Heart left ventricle (tissue), 16 donors: ENCODE data around the gene NAP1L4. TPM values are rescaled to one million over a fixed set of nuclear protein-coding genes. Genes with fewer than 3 reads are reported as not detected.

Experiments
- ATAC-seq, 4 donors: fragments of 200-7000 bp; cut with Tn5 transposase; one replicate each; pipeline ENCODE4 v1.9.1; 2020 to 2022; ENCODE audit warnings: moderate library complexity in 4 of 4, mild to moderate bottlenecking in 3 of 4, moderate number of reproducible peaks in 1 of 4
- DNase-seq, 5 donors: peaks; one replicate each; pipeline ENCODE4 v3.0.0-alpha.2; 2020
- H3K27ac ChIP-seq, 12 donors: fragments of 200-600 bp; sonication (generic) in 4 of 12; one replicate each; pipeline versions ENCODE4 v1.5.0 to v1.8.0; 2016 to 2022; ENCODE audit warnings: mild to moderate bottlenecking in 2 of 12
- H3K27me3 ChIP-seq, 9 donors: fragments of 200-600 bp; sonication (generic) in 2 of 9; one replicate each; pipeline versions ENCODE4 v1.5.1 to v1.8.0; 2016 to 2022; ENCODE audit warnings: mild to moderate bottlenecking in 3 of 9
- H3K36me3 ChIP-seq, 9 donors: fragments of 200-600 bp; sonication (generic) in 2 of 9; one replicate each; pipeline versions ENCODE4 v1.5.0 to v1.8.0; 2018 to 2022; ENCODE audit warnings: mild to moderate bottlenecking in 2 of 9
- H3K4me1 ChIP-seq, 12 donors: fragments of 200-600 bp; sonication (generic) in 4 of 12; one replicate each; pipeline versions ENCODE4 v1.5.0 to v1.8.0; 2016 to 2022; ENCODE audit warnings: mild to moderate bottlenecking in 3 of 12
- H3K4me3 ChIP-seq, 12 donors: fragments of 200-600 bp; sonication (generic) in 4 of 12; one replicate each; pipeline versions ENCODE4 v1.5.0 to v1.8.0; 2017 to 2022; ENCODE audit warnings: mild to moderate bottlenecking in 9 of 12, moderate library complexity in 4 of 12
- H3K9me3 ChIP-seq, 12 donors: fragments of 200-600 bp; sonication (generic) in 4 of 12; one replicate each; pipeline versions ENCODE4 v1.5.0 to v1.8.0; 2016 to 2022; ENCODE audit warnings: mild to moderate bottlenecking in 1 of 12
- POLR2A ChIP-seq, 2 donors: fragments of 450-650 bp; IDR thresholded peaks; one replicate each; pipeline ENCODE4 v1.6.1; 2017; ENCODE audit warnings: antibody characterized with exemption in 2 of 2, mild to moderate bottlenecking in 2 of 2, moderate library complexity in 2 of 2
- WGBS, 4 donors: extraction: QIAGEN DNeasy Blood & Tissue Kit in 2 of 4; methylation state at CpG; one replicate each; pipeline versions ENCODE4 v1.1.5 to v1.1.7; 2013 to 2018; 5-methylcytosine and 5-hydroxymethylcytosine counted together
- intact Hi-C, 10 donors: fragments of 100-400 bp; cut with DNase I; formaldehyde crosslinking; loops; one replicate each; pipeline versions ENCODE4 v1.11.1 to v1.14.2; 2022
- polyA plus RNA-seq, 2 donors: library from polyadenylated mRNA; stranded (reverse); fragments of 200-250 nt; gene quantifications; one replicate each; pipeline ENCODE4 v1.2.3, GENCODE V29; 2013
- total RNA-seq, 9 donors: library from RNA; depleted of rRNA in 2 of 9; stranded (reverse); fragments of >200 nt in 2 of 9; fragmentation: NEBNext Ultra II Directional in 3 of 9; extraction: Animal tissue kit (Norgen Biotek cat#: 25700) in 3 of 9; gene quantifications; one replicate each; pipeline versions ENCODE4 v1.1.0 to v1.2.4, GENCODE V29; 2016 to 2023
- TF ChIP-seq, protein P1 (sequence below), 12 donors: fragments of 200-600 bp; sonication (generic) in 4 of 12; IDR thresholded peaks; one replicate each; pipeline versions ENCODE4 v1.5.0 to v1.8.0; 2018 to 2022; ENCODE audit warnings: antibody characterized with exemption in 12 of 12, mild to moderate bottlenecking in 5 of 12
- donor health status: ischemic (EF 13 %, LVEDD 7.1; RV severe dilation, severe dysfunction).
- donor health status: healthy with polysubstance abuse.
- donor health status: DM: no; HTN: yes; CAD: no.
- donor health status: DM: no; HTN: no; CAD: no.
- donor health status: ischemic (EF 25% LVEDD 6.9; RV normal size, moderate dysfunction).
- donor health status: ischemic (EF 25% LVEDD 5.7; RV mildly dilated, moderate dysfunction).
- donor health status: healthy.
- donor health status: DM: yes; HTN: yes; CAD: no.
- donor health status: ischemic (EF 35%, LVEDD 5.7; RV mildly dilated, moderate dysfunction).
- donor health status: nonischemic (EF 11% LVEDD 7.7; RV severe dilation, severe dysfunction).
- donor health status: DM: yes; HTN: yes; CAD: no.
- donor health status: PGD.
- donor health status: ischemic (EF 29% LVEDD 5.4; RV normal size, mild dysfunction).
- donor health status: nonischemic (EF 23%, LVEDD 6.1; RV moderate dilation, normal function).

The NAP1L4 gene
- total and polyA plus RNA-seq, 11 donors: 119 to 216 (median 167) TPM

DNA sequence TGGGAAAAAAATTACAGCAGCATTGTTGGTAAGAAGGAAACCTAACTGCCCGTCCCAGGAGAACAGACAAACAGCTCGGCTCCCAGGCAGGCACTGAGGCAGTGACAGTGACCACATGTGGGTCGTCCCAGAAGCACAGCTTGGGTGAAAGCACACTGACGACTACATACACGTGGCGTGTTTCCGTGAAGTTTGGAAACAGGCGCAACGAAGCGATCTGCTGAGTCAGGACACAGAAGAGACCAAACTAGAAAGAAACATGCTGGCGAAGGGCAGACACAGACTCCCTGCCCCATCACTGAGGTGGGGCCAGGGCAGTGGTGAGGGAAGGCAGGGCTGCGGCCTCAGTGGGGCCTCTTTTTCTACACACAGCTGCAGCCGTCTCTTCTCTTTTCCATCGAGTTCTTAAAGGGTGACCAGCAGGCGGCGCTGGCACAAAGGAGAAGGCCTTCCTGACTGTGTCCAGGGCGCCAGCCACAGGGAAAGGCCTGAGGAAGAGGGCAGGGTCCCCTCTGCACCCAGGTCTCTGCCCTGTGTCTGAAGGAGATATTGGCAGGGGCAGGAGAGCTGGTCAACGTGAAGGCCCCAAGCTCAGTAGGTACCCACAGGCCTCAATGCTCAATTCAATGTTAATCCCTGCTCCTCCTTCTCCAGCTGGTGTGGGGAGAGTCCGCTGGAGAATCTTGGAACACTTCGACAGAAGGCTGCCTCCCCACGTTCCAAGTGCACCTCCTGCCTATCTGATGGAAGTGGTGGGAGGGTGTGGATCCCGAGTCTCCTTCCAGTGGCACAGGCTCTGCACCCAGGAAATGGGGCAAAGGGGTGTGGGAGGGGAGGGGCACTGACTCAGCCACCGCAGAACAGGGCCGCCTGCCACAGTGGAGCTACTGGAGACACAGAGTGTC is 45.2 kb upstream of the NAP1L4 start:
- Histone ChIP-seq H3K36me3 (peaks cover 0 to 98% (median 88%) of the 10 kb centered on the region in 9 donors), H3K27me3 (no peaks in the 10 kb centered on the region), H3K4me3 (no peak overlapping the region), H3K9me3 (no peaks in the 10 kb centered on the region), H3K4me1 (peaks cover 0 to 32% (median 9%) of the 10 kb centered on the region in 12 donors), H3K27ac (peak overlapping the region in 4 of 12 donors; percentile 18 to 58 (median 43))
- WGBS, 4 donors: 57 to 63% (median 61%) methylated on average over 21 to 24 of the region's 24 CpGs
- intact Hi-C loops: loop anchor here in 9 of 10 donors (1.0 to 10.0 kb wide), 6 partner anchors 54 to 368 kb away; partner anchors contain the start of gene MRGPRG (in 6 of the 9)
- DNase-seq (peak; percentile 79 to 90 (median 81)), ATAC-seq (peak; percentile 59 to 79 (median 76))
- TF ChIP-seq POLR2A (IDR thresholded peaks at IDR 0.05): no peak
- TF ChIP-seq, protein P1, sequence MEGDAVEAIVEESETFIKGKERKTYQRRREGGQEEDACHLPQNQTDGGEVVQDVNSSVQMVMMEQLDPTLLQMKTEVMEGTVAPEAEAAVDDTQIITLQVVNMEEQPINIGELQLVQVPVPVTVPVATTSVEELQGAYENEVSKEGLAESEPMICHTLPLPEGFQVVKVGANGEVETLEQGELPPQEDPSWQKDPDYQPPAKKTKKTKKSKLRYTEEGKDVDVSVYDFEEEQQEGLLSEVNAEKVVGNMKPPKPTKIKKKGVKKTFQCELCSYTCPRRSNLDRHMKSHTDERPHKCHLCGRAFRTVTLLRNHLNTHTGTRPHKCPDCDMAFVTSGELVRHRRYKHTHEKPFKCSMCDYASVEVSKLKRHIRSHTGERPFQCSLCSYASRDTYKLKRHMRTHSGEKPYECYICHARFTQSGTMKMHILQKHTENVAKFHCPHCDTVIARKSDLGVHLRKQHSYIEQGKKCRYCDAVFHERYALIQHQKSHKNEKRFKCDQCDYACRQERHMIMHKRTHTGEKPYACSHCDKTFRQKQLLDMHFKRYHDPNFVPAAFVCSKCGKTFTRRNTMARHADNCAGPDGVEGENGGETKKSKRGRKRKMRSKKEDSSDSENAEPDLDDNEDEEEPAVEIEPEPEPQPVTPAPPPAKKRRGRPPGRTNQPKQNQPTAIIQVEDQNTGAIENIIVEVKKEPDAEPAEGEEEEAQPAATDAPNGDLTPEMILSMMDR (IDR thresholded peaks at IDR 0.05): peak; percentile 72 to 91 (median 81)

DNA sequence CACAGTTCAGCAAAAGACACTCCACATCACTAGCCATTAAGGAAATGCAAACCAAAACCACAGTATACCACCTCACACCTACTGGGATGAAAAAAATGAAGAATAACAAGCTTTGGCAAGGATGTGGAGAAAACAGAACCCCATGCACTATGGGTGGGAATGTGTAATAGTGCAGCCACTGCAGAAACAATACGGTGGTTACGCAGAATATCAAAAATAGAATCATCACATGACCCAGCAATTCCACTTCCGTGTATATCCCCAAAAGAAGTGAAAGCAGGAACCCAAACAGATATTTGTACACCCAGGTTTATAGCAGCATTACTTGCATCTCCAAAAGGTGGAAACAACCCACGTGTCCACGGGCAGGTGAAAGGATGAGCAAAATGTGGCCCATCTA is 44.3 kb upstream of the NAP1L4 start:
- WGBS, 4 donors: 60 to 65% (median 61%) methylated on average over 5 of the region's 5 CpGs
- H3K9me3 ChIP-seq: no peaks in the 10 kb centered on the region
- peaks cover 0 to 96% (median 84%) of the 10 kb centered on the region in 9 donors for H3K36me3 ChIP-seq
- H3K27me3 ChIP-seq: no peaks in the 10 kb centered on the region
- H3K4me3 ChIP-seq: no peak overlapping the region
- H3K27ac ChIP-seq: peak overlapping the region in 3 of 12 donors; percentile 18 to 58 (median 57)
- H3K4me1 ChIP-seq: peaks cover 0 to 31% (median 2%) of the 10 kb centered on the region in 12 donors
- DNase-seq (no peak), ATAC-seq (peak in 2 of 4 donors; percentile 47 to 72)
- intact Hi-C loops: loop anchor here in 8 of 10 donors (2.0 to 10.0 kb wide), 5 partner anchors 54 to 368 kb away; partner anchors contain the start of gene MRGPRG (in 6 of the 8)
- TF ChIP-seq, protein P1 (IDR thresholded peaks at IDR 0.05): no peak
- TF ChIP-seq POLR2A (IDR thresholded peaks at IDR 0.05): no peak

DNA sequence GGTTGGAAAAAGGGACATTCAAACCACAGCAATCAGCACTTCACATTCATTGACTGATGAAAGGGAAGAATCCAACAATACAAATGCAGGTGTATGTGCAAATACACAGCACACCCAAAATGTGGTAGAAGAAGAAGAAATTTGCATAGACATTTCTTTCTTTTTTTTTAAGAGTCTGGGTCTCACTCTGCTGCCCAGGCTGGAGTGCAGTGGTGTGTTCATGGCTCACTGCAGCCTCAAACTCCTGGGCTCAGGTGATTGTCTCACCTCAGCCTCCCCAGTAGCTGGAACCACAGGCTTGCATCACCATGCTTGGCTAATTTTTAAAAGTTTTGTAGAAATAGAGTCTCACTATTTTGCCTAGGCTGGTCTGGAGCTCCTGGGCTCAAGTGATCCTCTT is 43.2 kb upstream of the NAP1L4 start:
- Histone ChIP-seq H3K4me1 (peaks cover 0 to 42% (median 4%) of the 10 kb centered on the region in 12 donors), H3K9me3 (no peaks in the 10 kb centered on the region), H3K4me3 (no peak overlapping the region), H3K36me3 (peaks cover 0 to 94% (median 73%) of the 10 kb centered on the region in 9 donors), H3K27me3 (no peaks in the 10 kb centered on the region), H3K27ac (no peak overlapping the region)
- ATAC-seq: no peak
- DNase-seq: no peak
- no peak for TF ChIP-seq POLR2A (IDR thresholded peaks at IDR 0.05)
- TF ChIP-seq, protein P1 (IDR thresholded peaks at IDR 0.05): no peak
- intact Hi-C loops: loop anchor here in 7 of 10 donors (5.0 to 10.0 kb wide), 3 partner anchors 179 to 369 kb away; partner anchors contain the start of gene MRGPRG (in 6 of the 7)
